HepG2 (cell line): Measurements from ENCODE around the gene SCN8A.

ENCODE experiments used
- HNRNPH1 ChIP-seq: fragments of 200-400 bp; formaldehyde crosslinking; optimal IDR thresholded peaks from 2 replicates; pipeline ENCODE3; 2017; ENCODE audit warnings: mild to moderate bottlenecking, low read depth, low read length
- IRF9 ChIP-seq: sonication (generic); formaldehyde crosslinking; IDR thresholded peaks from 2 replicates; pipeline ENCODE4 v1.8.0; 2022; ENCODE audit warnings: missing genetic modification reagents, mild to moderate bottlenecking, borderline replicate concordance
- MED1 ChIP-seq: sonication (generic); formaldehyde crosslinking; IDR thresholded peaks from 2 replicates; pipeline ENCODE4 v1.4.0; 2020; ENCODE audit warnings: missing genetic modification reagents
- THAP11 ChIP-seq: IDR thresholded peaks from 2 replicates; pipeline ENCODE4 v1.6.1; 2016; ENCODE audit warnings: missing biosample characterization, missing genetic modification reagents
- U2AF1 ChIP-seq: fragments of 200-400 bp; formaldehyde crosslinking; optimal IDR thresholded peaks from 2 replicates; pipeline ENCODE3; 2017; ENCODE audit warnings: mild to moderate bottlenecking, low read depth, low read length
- ZNF792 ChIP-seq: IDR thresholded peaks from 2 replicates; pipeline ENCODE4 v1.6.1; 2016
- TF ChIP-seq, protein P1 (sequence below): sonication (generic); formaldehyde crosslinking; IDR thresholded peaks from 2 replicates; pipeline ENCODE4 v1.4.0; 2020; ENCODE audit warnings: mild to moderate bottlenecking, missing genetic modification reagents
- TF ChIP-seq, protein P2 (sequence below), 2 experiments: IDR thresholded peaks; 2 replicates each; pipeline ENCODE4 v1.6.1; 2011 to 2012; ENCODE audit warnings: low read length in 2 of 2, borderline replicate concordance in 1 of 2, low read depth in 1 of 2, mild to moderate bottlenecking in 1 of 2, moderate library complexity in 1 of 2
- TF ChIP-seq, protein P3 (sequence below): sonication (generic); formaldehyde crosslinking; IDR thresholded peaks from 2 replicates; pipeline ENCODE4 v1.5.0; 2020; ENCODE audit warnings: missing genetic modification reagents
- TF ChIP-seq, protein P4 (sequence below): sonication (generic); formaldehyde crosslinking; IDR thresholded peaks from 2 replicates; pipeline ENCODE4 v1.5.0; 2020; ENCODE audit warnings: mild to moderate bottlenecking, missing genetic modification reagents, moderate library complexity

DNA sequence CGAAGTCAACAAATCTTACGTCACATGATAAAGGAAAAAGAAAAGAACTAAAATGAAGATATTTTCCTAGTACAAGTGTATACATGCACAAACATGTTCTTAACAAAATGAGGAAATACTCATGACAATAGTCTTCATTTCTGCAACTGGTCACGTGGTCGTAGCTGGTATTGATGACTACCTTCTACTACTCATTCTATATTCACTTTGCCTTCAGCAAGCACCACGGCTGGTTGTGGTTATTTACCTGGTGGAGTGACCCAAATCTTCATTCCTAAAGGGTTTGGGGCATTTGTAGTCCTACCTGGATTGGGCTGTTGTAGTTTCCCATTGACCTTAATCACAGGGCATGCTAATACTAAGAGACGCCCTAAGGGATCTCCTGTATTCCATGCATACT lies 206.3 kb downstream of the SCN8A start:
- TF ChIP-seq, protein P1, sequence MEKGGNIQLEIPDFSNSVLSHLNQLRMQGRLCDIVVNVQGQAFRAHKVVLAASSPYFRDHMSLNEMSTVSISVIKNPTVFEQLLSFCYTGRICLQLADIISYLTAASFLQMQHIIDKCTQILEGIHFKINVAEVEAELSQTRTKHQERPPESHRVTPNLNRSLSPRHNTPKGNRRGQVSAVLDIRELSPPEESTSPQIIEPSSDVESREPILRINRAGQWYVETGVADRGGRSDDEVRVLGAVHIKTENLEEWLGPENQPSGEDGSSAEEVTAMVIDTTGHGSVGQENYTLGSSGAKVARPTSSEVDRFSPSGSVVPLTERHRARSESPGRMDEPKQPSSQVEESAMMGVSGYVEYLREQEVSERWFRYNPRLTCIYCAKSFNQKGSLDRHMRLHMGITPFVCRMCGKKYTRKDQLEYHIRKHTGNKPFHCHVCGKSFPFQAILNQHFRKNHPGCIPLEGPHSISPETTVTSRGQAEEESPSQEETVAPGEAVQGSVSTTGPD (CRISPR knock-in tag), result no peak
- TF ChIP-seq MED1 (CRISPR knock-in tag) (no peak), THAP11 (CRISPR knock-in tag) (no peak), HNRNPH1 (no peak), ZNF792 (CRISPR knock-in tag) (no peak), U2AF1 (no peak), IRF9 (no peak)
- TF ChIP-seq, protein P2, sequence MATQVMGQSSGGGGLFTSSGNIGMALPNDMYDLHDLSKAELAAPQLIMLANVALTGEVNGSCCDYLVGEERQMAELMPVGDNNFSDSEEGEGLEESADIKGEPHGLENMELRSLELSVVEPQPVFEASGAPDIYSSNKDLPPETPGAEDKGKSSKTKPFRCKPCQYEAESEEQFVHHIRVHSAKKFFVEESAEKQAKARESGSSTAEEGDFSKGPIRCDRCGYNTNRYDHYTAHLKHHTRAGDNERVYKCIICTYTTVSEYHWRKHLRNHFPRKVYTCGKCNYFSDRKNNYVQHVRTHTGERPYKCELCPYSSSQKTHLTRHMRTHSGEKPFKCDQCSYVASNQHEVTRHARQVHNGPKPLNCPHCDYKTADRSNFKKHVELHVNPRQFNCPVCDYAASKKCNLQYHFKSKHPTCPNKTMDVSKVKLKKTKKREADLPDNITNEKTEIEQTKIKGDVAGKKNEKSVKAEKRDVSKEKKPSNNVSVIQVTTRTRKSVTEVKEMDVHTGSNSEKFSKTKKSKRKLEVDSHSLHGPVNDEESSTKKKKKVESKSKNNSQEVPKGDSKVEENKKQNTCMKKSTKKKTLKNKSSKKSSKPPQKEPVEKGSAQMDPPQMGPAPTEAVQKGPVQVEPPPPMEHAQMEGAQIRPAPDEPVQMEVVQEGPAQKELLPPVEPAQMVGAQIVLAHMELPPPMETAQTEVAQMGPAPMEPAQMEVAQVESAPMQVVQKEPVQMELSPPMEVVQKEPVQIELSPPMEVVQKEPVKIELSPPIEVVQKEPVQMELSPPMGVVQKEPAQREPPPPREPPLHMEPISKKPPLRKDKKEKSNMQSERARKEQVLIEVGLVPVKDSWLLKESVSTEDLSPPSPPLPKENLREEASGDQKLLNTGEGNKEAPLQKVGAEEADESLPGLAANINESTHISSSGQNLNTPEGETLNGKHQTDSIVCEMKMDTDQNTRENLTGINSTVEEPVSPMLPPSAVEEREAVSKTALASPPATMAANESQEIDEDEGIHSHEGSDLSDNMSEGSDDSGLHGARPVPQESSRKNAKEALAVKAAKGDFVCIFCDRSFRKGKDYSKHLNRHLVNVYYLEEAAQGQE (IDR thresholded peaks at IDR 0.05; ENCODE audit: borderline replicate concordance in 1 of 2, low read depth in 1 of 2, low read length in 2 of 2), result no peak
- TF ChIP-seq, protein P3, sequence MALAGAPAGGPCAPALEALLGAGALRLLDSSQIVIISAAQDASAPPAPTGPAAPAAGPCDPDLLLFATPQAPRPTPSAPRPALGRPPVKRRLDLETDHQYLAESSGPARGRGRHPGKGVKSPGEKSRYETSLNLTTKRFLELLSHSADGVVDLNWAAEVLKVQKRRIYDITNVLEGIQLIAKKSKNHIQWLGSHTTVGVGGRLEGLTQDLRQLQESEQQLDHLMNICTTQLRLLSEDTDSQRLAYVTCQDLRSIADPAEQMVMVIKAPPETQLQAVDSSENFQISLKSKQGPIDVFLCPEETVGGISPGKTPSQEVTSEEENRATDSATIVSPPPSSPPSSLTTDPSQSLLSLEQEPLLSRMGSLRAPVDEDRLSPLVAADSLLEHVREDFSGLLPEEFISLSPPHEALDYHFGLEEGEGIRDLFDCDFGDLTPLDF (CRISPR knock-in tag), result no peak
- TF ChIP-seq, protein P4, sequence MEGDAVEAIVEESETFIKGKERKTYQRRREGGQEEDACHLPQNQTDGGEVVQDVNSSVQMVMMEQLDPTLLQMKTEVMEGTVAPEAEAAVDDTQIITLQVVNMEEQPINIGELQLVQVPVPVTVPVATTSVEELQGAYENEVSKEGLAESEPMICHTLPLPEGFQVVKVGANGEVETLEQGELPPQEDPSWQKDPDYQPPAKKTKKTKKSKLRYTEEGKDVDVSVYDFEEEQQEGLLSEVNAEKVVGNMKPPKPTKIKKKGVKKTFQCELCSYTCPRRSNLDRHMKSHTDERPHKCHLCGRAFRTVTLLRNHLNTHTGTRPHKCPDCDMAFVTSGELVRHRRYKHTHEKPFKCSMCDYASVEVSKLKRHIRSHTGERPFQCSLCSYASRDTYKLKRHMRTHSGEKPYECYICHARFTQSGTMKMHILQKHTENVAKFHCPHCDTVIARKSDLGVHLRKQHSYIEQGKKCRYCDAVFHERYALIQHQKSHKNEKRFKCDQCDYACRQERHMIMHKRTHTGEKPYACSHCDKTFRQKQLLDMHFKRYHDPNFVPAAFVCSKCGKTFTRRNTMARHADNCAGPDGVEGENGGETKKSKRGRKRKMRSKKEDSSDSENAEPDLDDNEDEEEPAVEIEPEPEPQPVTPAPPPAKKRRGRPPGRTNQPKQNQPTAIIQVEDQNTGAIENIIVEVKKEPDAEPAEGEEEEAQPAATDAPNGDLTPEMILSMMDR (CRISPR knock-in tag), result no peak
